ENCODE data around the gene GALNT14. TPM values are rescaled to one million over a fixed set of nuclear protein-coding genes. Genes with fewer than 3 reads are reported as not detected.

The GALNT14 gene
- total RNA-seq, 4 donors from 2014 or later, result 8.3 to 26.1 (median 16.3) TPM

- H3K36me3 ChIP-seq, result no peaks in the 10 kb centered on the region
- H3K27me3 ChIP-seq, result no peaks in the 10 kb centered on the region
- H3K27ac ChIP-seq, result no peak overlapping the region
- H3K4me1 ChIP-seq, result no peaks in the 10 kb centered on the region
- H3K9me3 ChIP-seq, result no peaks in the 10 kb centered on the region
- no peak overlapping the region for H3K4me3 ChIP-seq
- no peak for TF ChIP-seq CTCF (IDR thresholded peaks at IDR 0.05)
- no peak for TF ChIP-seq POLR2A (IDR thresholded peaks at IDR 0.05)
- no peak for DNase-seq
Measured at GRCh38 chr2:30963184-30963583, 175.1 kb downstream of the GALNT14 start.

GRCh38 chr2:30960213-30960612 is 178.0 kb downstream of the GALNT14 start:
- TF ChIP-seq POLR2A (IDR thresholded peaks at IDR 0.05) (no peak), CTCF (IDR thresholded peaks at IDR 0.05) (no peak)
- Histone ChIP-seq H3K4me1 (peaks cover 0 to 12% (median 0%) of the 10 kb centered on the region in 4 donors), H3K9me3 (no peaks in the 10 kb centered on the region), H3K4me3 (no peak overlapping the region), H3K27me3 (no peaks in the 10 kb centered on the region), H3K27ac (no peak overlapping the region), H3K36me3 (no peaks in the 10 kb centered on the region)
- DNase-seq, result no peak

- H3K27ac ChIP-seq, result no peak overlapping the region
- no peaks in the 10 kb centered on the region for H3K36me3 ChIP-seq
- no peak for DNase-seq
- H3K9me3 ChIP-seq, result no peaks in the 10 kb centered on the region
- H3K4me1 ChIP-seq, result peaks cover 0 to 12% (median 0%) of the 10 kb centered on the region in 4 donors
- H3K4me3 ChIP-seq, result no peak overlapping the region
- H3K27me3 ChIP-seq, result no peaks in the 10 kb centered on the region
- no peak for TF ChIP-seq POLR2A (IDR thresholded peaks at IDR 0.05)
- TF ChIP-seq CTCF (IDR thresholded peaks at IDR 0.05), result no peak
Measured at GRCh38 chr2:30959653-30960052, 178.6 kb downstream of the GALNT14 start.

- Histone ChIP-seq H3K27me3 (no peaks in the 10 kb centered on the region), H3K27ac (no peak overlapping the region), H3K4me1 (peaks cover 0 to 12% (median 0%) of the 10 kb centered on the region in 4 donors), H3K36me3 (no peaks in the 10 kb centered on the region), H3K4me3 (no peak overlapping the region), H3K9me3 (no peaks in the 10 kb centered on the region)
- no peak for DNase-seq
- TF ChIP-seq CTCF (IDR thresholded peaks at IDR 0.05), result no peak
Measured at GRCh38 chr2:30958918-30959265, 179.3 kb downstream of the GALNT14 start.

- TF ChIP-seq POLR2A (IDR thresholded peaks at IDR 0.05), result no peak
- TF ChIP-seq CTCF (IDR thresholded peaks at IDR 0.05), result no peak
- no peak overlapping the region for H3K27ac ChIP-seq
- no peaks in the 10 kb centered on the region for H3K36me3 ChIP-seq
- H3K9me3 ChIP-seq, result no peaks in the 10 kb centered on the region
- peaks cover 0 to 12% (median 0%) of the 10 kb centered on the region in 4 donors for H3K4me1 ChIP-seq
- H3K27me3 ChIP-seq, result no peaks in the 10 kb centered on the region
- DNase-seq, result no peak
- no peak overlapping the region for H3K4me3 ChIP-seq
Measured at GRCh38 chr2:30958193-30958917, 179.9 kb downstream of the GALNT14 start.
